ENCODE measurements around the gene BHLHA15.
A peak's percentile ranks its signal among the peaks of the same experiment; 100 is the strongest.

Gene BHLHA15

GRCh38 chr7:98211221-98211675 lies at the start of gene BHLHA15:
Gene BHLHA15, plus strand, starts transcription at chr7:98211439. Its CDS starts 871 bp downstream, at chr7:98212310.
- no peak for DNase-seq

- DNase-seq: no peak
Measured at GRCh38 chr7:98162758-98163157, 48.5 kb upstream of the BHLHA15 start.

- no peak for DNase-seq
Measured at GRCh38 chr7:98163269-98163668, 48.0 kb upstream of the BHLHA15 start.

- no peak for DNase-seq
Measured at GRCh38 chr7:98163704-98164494, 47.3 kb upstream of the BHLHA15 start.

GRCh38 chr7:98165827-98166667 lies 45.2 kb upstream of the BHLHA15 start:
- no peak for DNase-seq

- DNase-seq: no peak
Measured at GRCh38 chr7:98166668-98166970, 44.6 kb upstream of the BHLHA15 start.

GRCh38 chr7:98167653-98168052 lies 43.6 kb upstream of the BHLHA15 start:
- no peak for DNase-seq

GRCh38 chr7:98168181-98168903 lies 42.9 kb upstream of the BHLHA15 start:
- peak; percentile 17 for DNase-seq

- no peak for DNase-seq
Measured at GRCh38 chr7:98168904-98169621, 42.2 kb upstream of the BHLHA15 start.

- DNase-seq: no peak
Measured at GRCh38 chr7:98170966-98171365, 40.3 kb upstream of the BHLHA15 start.

GRCh38 chr7:98171449-98171848 lies 39.8 kb upstream of the BHLHA15 start:
- DNase-seq: no peak

GRCh38 chr7:98174334-98175259 lies 36.6 kb upstream of the BHLHA15 start:
- no peak for DNase-seq

GRCh38 chr7:98175260-98175940 lies 35.8 kb upstream of the BHLHA15 start:
- no peak for DNase-seq

- no peak for DNase-seq
Measured at GRCh38 chr7:98177553-98177952, 33.7 kb upstream of the BHLHA15 start.

GRCh38 chr7:98178321-98178720 lies 32.9 kb upstream of the BHLHA15 start:
- DNase-seq: no peak

- no peak for DNase-seq
Measured at GRCh38 chr7:98178762-98179490, 32.3 kb upstream of the BHLHA15 start.

GRCh38 chr7:98180751-98181150 lies 30.5 kb upstream of the BHLHA15 start:
- DNase-seq: no peak

GRCh38 chr7:98185101-98185500 lies 26.1 kb upstream of the BHLHA15 start:
- no peak for DNase-seq

GRCh38 chr7:98186452-98187137 lies 24.6 kb upstream of the BHLHA15 start:
- DNase-seq: no peak

GRCh38 chr7:98187138-98187502 lies 24.1 kb upstream of the BHLHA15 start:
- no peak for DNase-seq
